WI38 (cell line): ENCODE results near the gene GGA2.
"Not testable (repeated sequence)": the region's sequence is repeated elsewhere in the genome, so short reads cannot be mapped to it uniquely, and the experiment has no call there.

ENCODE experiments used
- H3K4me3 ChIP-seq: 2 replicates; pipeline ENCODE4 v1.5.1; 2011; ENCODE audit warnings: low read depth, mild to moderate bottlenecking, control low read depth, low read length
- CTCF ChIP-seq: IDR thresholded peaks from 2 replicates; pipeline ENCODE4 v1.5.1; 2012; ENCODE audit warnings: low read depth, mild to moderate bottlenecking, control low read depth, low read length

Gene GGA2

DNA sequence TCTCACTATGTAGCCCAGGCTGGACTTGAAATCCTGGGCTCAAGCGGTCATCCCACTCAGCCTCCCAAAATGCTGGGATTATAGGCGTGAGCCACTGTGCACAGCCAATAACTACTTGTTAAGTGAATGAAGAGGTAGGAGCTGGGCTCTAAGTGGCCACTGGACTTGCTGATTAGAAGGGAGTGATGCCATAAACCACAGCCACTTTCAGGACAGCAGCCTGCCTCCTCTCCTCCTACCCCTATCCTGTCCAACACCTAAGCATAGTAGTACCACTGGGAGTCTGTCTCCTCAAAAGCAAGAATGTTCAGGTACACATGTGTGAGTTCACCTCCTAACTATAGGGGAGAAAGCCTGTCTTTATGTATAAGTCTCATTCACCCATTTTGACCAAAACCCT is 45.1 kb downstream of the GGA2 start:
- no peak for TF ChIP-seq CTCF
- H3K4me3 ChIP-seq: no peak overlapping the region

DNA sequence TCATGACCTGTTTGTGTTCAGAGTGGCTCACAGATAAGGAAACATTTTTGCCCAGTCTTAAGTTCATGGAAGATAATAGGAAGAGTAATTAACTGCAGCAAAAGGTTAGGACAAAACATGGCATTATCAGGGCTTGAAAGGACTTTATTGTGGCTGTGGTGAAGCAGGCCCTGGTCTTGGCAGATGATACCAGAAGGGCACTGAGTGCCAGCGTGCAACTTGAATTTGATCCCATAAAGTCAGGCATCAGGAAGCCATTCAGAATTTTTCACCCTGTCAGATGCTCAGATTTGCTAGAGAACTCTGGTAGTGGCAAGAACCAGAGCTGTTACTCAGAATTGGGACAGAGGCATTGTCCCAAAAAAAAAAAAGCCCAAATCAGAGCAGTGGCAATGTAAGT is 46.1 kb downstream of the GGA2 start:
- no peak overlapping the region for H3K4me3 ChIP-seq
- TF ChIP-seq CTCF: no peak

- H3K4me3 ChIP-seq: not testable (repeated sequence)
These were observed 47.3 kb downstream of the GGA2 start for GRCh38 chr16:23462994-23463393.

- no peak for TF ChIP-seq CTCF
- peak overlapping the region; percentile 89 for H3K4me3 ChIP-seq
These were observed 56.8 kb downstream of the GGA2 start for GRCh38 chr16:23453338-23454052.

- no peak for TF ChIP-seq CTCF
- peak within 1 kb of the TSS; percentile 89 for H3K4me3 ChIP-seq
These were observed 57.5 kb downstream of the GGA2 start, which contains the start of gene COG7 for GRCh38 chr16:23452572-23453337. Gene COG7, minus strand, starts transcription at chr16:23453189. Its CDS starts 195 bp downstream, at chr16:23452994.

DNA sequence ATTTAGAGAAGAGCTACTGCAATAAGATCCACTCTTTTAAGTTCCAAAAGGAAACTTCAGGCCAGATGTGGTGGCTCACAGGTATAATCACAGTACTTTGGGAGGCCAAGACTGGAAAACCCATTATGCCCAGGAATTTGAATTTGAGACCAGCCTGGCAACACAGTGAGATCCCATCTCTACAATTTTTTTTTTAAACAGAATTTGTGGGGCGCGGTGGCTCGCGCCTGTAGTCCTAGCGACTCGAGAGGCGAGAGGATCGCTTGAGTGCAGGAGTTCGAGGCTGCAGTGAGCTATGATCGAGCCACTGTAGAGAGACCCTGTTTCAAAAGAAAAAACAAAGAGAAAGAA is 58.1 kb downstream of the GGA2 start:
- H3K4me3 ChIP-seq: peak overlapping the region; percentile 89
- TF ChIP-seq CTCF: no peak

DNA sequence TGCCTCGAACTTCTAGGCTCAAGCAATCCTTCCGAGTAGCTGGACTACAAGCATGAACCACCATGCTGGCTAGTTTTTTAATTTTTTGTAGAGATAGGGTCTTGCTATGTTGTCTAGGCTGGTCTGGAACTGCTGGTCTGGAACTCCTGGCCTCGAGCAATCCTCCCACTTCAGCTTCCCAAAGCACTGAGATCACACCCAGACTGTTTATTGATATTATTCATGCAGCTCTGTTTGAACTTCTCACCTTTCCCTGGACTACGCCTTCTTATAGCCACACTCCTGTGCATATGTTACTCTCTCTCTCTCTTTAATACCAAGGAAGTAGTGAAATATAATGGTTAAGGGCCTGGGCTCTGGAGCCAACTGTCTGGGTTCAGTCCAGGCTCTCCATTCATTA is 61.9 kb downstream of the GGA2 start:
- no peak for TF ChIP-seq CTCF
- no peak overlapping the region for H3K4me3 ChIP-seq

DNA sequence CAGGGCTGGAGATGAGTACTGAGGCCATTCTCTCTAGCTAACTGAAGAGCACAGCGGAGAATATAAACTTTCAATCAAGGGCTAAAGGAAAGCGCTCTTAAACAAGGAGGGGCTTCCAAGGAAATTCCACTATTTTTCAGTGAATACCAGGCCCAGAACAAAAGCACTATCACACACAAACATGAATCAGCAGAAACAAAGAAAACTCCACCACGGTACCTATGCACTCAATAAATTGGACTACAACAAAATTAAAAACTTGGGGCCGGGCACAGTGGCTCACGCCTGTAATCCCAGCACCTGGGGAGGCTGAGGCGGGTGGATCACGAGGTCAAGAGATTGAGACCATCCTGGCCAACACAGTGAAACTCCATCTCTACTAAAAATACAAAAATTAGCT is 72.8 kb downstream of the GGA2 start:
- H3K4me3 ChIP-seq: not testable (repeated sequence)
